Hepatocyte (in vitro differentiated cells): Measurements from ENCODE around the gene MAPK1.
"Not testable (repeated sequence)": the region's sequence is repeated elsewhere in the genome, so short reads cannot be mapped to it uniquely, and the experiment has no call there.

Experiments used
- CTCF ChIP-seq: fragments of 200-600 bp; sonication (generic); IDR thresholded peaks from 2 replicates; pipeline ENCODE4 v1.5.1; 2016; ENCODE audit warnings: antibody characterized with exemption, mild to moderate bottlenecking; ENCODE audit not compliant: poor library complexity
- EZH2phosphoT487 ChIP-seq: fragments of 200-600 bp; sonication (generic); IDR thresholded peaks from one replicate; pipeline ENCODE4 v1.6.1; 2018; ENCODE audit warnings: antibody characterized with exemption, mild to moderate bottlenecking, low read depth, moderate library complexity; ENCODE audit not compliant: unreplicated experiment, severe bottlenecking

DNA sequence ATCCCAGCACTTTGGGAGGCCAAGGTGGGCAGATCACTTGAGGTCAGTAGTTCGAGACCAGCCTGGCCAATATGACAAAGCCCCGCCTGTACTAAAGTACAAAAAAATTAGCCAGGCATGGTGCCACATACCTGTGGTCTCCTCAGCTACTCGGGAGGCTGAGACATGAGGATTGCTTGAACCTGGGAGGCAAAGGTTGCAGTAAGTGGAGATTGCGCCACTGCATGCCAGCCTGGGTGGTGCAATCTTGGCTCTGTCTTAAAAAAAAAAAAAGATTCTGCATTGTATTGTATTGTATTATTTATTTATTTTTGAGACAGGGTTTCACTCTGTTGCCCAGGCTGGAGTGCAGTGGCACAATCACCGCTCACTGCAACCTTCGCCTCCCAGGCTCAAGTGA is 122.5 kb downstream of the MAPK1 start:
- not testable (repeated sequence) for TF ChIP-seq CTCF, EZH2phosphoT487
